OCI-LY1 (cell line): ENCODE results near the gene EPHA7.

Source experiments
- H2AFZ ChIP-seq: fragments of 200-600 bp; sonication (generic), shearing (Covaris generic); 2 replicates; pipeline ENCODE4 v1.6.0; 2014; ENCODE audit warnings: antibody characterized with exemption, mild to moderate bottlenecking, low read length
- H3F3A ChIP-seq: fragments of 200-600 bp; sonication (generic), shearing (Covaris generic); 2 replicates; pipeline ENCODE4 v1.6.0; 2014; ENCODE audit warnings: mild to moderate bottlenecking, antibody characterized with exemption, low read length, moderate library complexity; ENCODE audit not compliant: insufficient read depth
- H3K27ac ChIP-seq: fragments of 200-600 bp; sonication (generic); 2 replicates; pipeline ENCODE4 v1.5.1; 2014; ENCODE audit warnings: low read length, mixed run types, mild to moderate bottlenecking, low read depth; ENCODE audit not compliant: poor library complexity, severe bottlenecking
- H3K27me3 ChIP-seq: fragments of 200-600 bp; sonication (generic); 2 replicates; pipeline ENCODE4 v1.6.0; 2014; ENCODE audit warnings: antibody characterized with exemption, mild to moderate bottlenecking, low read length, moderate library complexity; ENCODE audit not compliant: insufficient read depth
- H3K36me3 ChIP-seq: fragments of 200-600 bp; sonication (generic); 2 replicates; pipeline ENCODE4 v1.6.1; 2014; ENCODE audit warnings: mild to moderate bottlenecking, antibody characterized with exemption, low read length, moderate library complexity, mixed read lengths; ENCODE audit not compliant: insufficient read depth
- H3K4me1 ChIP-seq: fragments of 200-600 bp; sonication (generic); 2 replicates; pipeline ENCODE4 v1.5.1; 2014; ENCODE audit warnings: mild to moderate bottlenecking, low read length, moderate library complexity; ENCODE audit not compliant: insufficient read depth, severe bottlenecking
- H3K4me2 ChIP-seq: fragments of 200-600 bp; sonication (generic), shearing (Covaris generic); 2 replicates; pipeline ENCODE4 v1.6.1; 2014; ENCODE audit warnings: low read length
- H3K4me3 ChIP-seq: fragments of 200-600 bp; sonication (generic); 2 replicates; pipeline ENCODE4 v1.5.1; 2014; ENCODE audit warnings: low read length, low read depth, mild to moderate bottlenecking, mixed read lengths; ENCODE audit not compliant: poor library complexity, severe bottlenecking
- H3K79me2 ChIP-seq: fragments of 200-600 bp; shearing (Covaris generic); 2 replicates; pipeline ENCODE4 v1.6.1; 2016; ENCODE audit warnings: mixed run types, low read length, mixed read lengths; ENCODE audit not compliant: insufficient read depth
- H3K9ac ChIP-seq: fragments of 200-600 bp; sonication (generic), shearing (Covaris generic); 2 replicates; pipeline ENCODE4 v1.6.1; 2014; ENCODE audit warnings: mild to moderate bottlenecking, low read length, mixed read lengths
- H3K9me2 ChIP-seq: fragments of 200-600 bp; sonication (generic), shearing (Covaris generic); 2 replicates; pipeline ENCODE4 v1.6.1; 2014; ENCODE audit warnings: low read depth, mild to moderate bottlenecking, low read length, mixed read lengths
- H3K9me3 ChIP-seq: fragments of 200-600 bp; shearing (Covaris generic); 2 replicates; pipeline ENCODE4 v1.6.1; 2014; ENCODE audit warnings: low read length, mixed read lengths
- H4K20me1 ChIP-seq: fragments of 200-600 bp; sonication (generic), shearing (Covaris generic); 2 replicates; pipeline ENCODE4 v1.6.0; 2016; ENCODE audit warnings: mild to moderate bottlenecking, low read length; ENCODE audit not compliant: insufficient read depth
- CTCF ChIP-seq: fragments of 200-600 bp; sonication (generic), shearing (Covaris generic); IDR thresholded peaks from 2 replicates; pipeline ENCODE4 v1.5.1; 2017; ENCODE audit warnings: mild to moderate bottlenecking, antibody characterized with exemption, low read length, moderate library complexity, mixed read lengths
- EZH2 ChIP-seq: fragments of 200-600 bp; sonication (generic), shearing (Covaris generic); IDR thresholded peaks from 2 replicates; pipeline ENCODE4 v1.8.0; 2017; ENCODE audit warnings: borderline replicate concordance, mixed run types, mild to moderate bottlenecking, antibody characterized with exemption, low read length, moderate library complexity, mixed read lengths

Gene EPHA7

GRCh38 chr6:93238632-93239031 lies 180.7 kb downstream of the EPHA7 start:
- H3K27me3 ChIP-seq, result no peaks in the 10 kb centered on the region
- H2AFZ ChIP-seq, result no peak overlapping the region
- H4K20me1 ChIP-seq, result no peaks in the 10 kb centered on the region
- H3K4me1 ChIP-seq, result no peaks in the 10 kb centered on the region
- no peaks in the 10 kb centered on the region for H3K9me2 ChIP-seq
- H3F3A ChIP-seq, result no peaks in the 10 kb centered on the region
- H3K36me3 ChIP-seq, result no peaks in the 10 kb centered on the region
- no peak overlapping the region for H3K9ac ChIP-seq
- no peak overlapping the region for H3K4me2 ChIP-seq
- H3K9me3 ChIP-seq, result no peaks in the 10 kb centered on the region
- H3K4me3 ChIP-seq, result no peak overlapping the region
- TF ChIP-seq EZH2 (no peak), CTCF (no peak)
- no peak overlapping the region for H3K27ac ChIP-seq
- no peaks in the 10 kb centered on the region for H3K79me2 ChIP-seq

- H2AFZ ChIP-seq, result no peak overlapping the region
- no peaks in the 10 kb centered on the region for H3K27me3 ChIP-seq
- TF ChIP-seq EZH2, result no peak
- no peak for TF ChIP-seq CTCF
- no peaks in the 10 kb centered on the region for H3K79me2 ChIP-seq
- no peaks in the 10 kb centered on the region for H3K36me3 ChIP-seq
- H3K9me3 ChIP-seq, result no peaks in the 10 kb centered on the region
- H3K4me1 ChIP-seq, result no peaks in the 10 kb centered on the region
- H3K4me2 ChIP-seq, result no peak overlapping the region
- no peaks in the 10 kb centered on the region for H3F3A ChIP-seq
- no peaks in the 10 kb centered on the region for H4K20me1 ChIP-seq
- H3K9me2 ChIP-seq, result no peaks in the 10 kb centered on the region
- no peak overlapping the region for H3K27ac ChIP-seq
- H3K9ac ChIP-seq, result no peak overlapping the region
- H3K4me3 ChIP-seq, result no peak overlapping the region
Measured at GRCh38 chr6:93235775-93236174, 183.6 kb downstream of the EPHA7 start.

- Histone ChIP-seq H3K4me3 (no peak overlapping the region), H3K79me2 (no peaks in the 10 kb centered on the region), H3K36me3 (no peaks in the 10 kb centered on the region), H3K27ac (no peak overlapping the region), H3K4me2 (no peak overlapping the region), H3F3A (no peaks in the 10 kb centered on the region), H3K9ac (no peak overlapping the region), H3K27me3 (no peaks in the 10 kb centered on the region), H3K4me1 (no peaks in the 10 kb centered on the region), H3K9me3 (no peaks in the 10 kb centered on the region), H3K9me2 (no peaks in the 10 kb centered on the region), H4K20me1 (no peaks in the 10 kb centered on the region), H2AFZ (no peak overlapping the region)
- TF ChIP-seq CTCF, result no peak
- TF ChIP-seq EZH2, result no peak
Measured at GRCh38 chr6:93226822-93227221, 192.5 kb downstream of the EPHA7 start.
